PC-9 (cell line): ENCODE results near the gene DNAJC28. TPM values are rescaled to one million over a fixed set of nuclear protein-coding genes. Genes with fewer than 3 reads are reported as not detected.

Experiments
- BruUV-seq: library from RNA; stranded (reverse); fragments of 400-500 nt; replicated peaks from 2 replicates; lab custom pipeline; 2021; lab: Mats Ljungman, UMichigan
- CTCF ChIA-PET: fragments of 300-600 bp; sonication (Branson Sonifier 250); formaldehyde crosslinking; loops from one replicate; lab custom pipeline; 2022; ENCODE audit warnings: antibody characterized with exemption; lab: Charles Lee
- POLR2A ChIA-PET: fragments of 300-600 bp; sonication (Branson Sonifier 250); formaldehyde crosslinking; loops from one replicate; lab custom pipeline; 2022; ENCODE audit warnings: antibody characterized with exemption; ENCODE audit not compliant: unreplicated experiment; lab: Charles Lee
- DNase-seq, 2 experiments: peaks; one replicate each; pipeline versions ENCODE4 v3.0.0 to v3.0.0-alpha.2; 2015 to 2022; ENCODE audit warnings: mixed read lengths in 1 of 2
- H2AFZ ChIP-seq: fragments of 200-600 bp; sonication (generic); 2 replicates; pipeline ENCODE4 v1.8.1; 2017; ENCODE audit warnings: antibody characterized with exemption
- H3F3A ChIP-seq: fragments of 200-600 bp; sonication (generic); 2 replicates; pipeline ENCODE4 v1.8.1; 2017; ENCODE audit warnings: antibody characterized with exemption, mild to moderate bottlenecking, low read depth; ENCODE audit not compliant: insufficient read depth
- H3K27ac ChIP-seq: fragments of 200-600 bp; sonication (generic); 2 replicates; pipeline ENCODE4 v1.6.1; 2016; ENCODE audit warnings: mixed run types
- H3K27me3 ChIP-seq: fragments of 200-600 bp; sonication (generic); 2 replicates; pipeline ENCODE4 v1.6.1; 2016; ENCODE audit warnings: low read depth, mixed run types; ENCODE audit not compliant: insufficient read depth
- H3K36me3 ChIP-seq: fragments of 200-600 bp; sonication (generic); 2 replicates; pipeline ENCODE4 v1.6.1; 2016; ENCODE audit warnings: low read depth, mixed run types
- H3K4me1 ChIP-seq: fragments of 200-600 bp; sonication (generic); replicated peaks from 2 replicates; pipeline ENCODE4 v1.6.1; 2016; ENCODE audit warnings: mixed run types; ENCODE audit not compliant: insufficient read depth
- H3K4me2 ChIP-seq: fragments of 200-600 bp; sonication (generic); 2 replicates; pipeline ENCODE4 v1.6.1; 2017; ENCODE audit warnings: mixed run types
- H3K4me3 ChIP-seq: fragments of 200-600 bp; sonication (generic); 2 replicates; pipeline ENCODE4 v1.6.1; 2016; ENCODE audit warnings: mixed run types
- H3K79me2 ChIP-seq: fragments of 200-600 bp; sonication (generic); 2 replicates; pipeline ENCODE4 v1.6.1; 2017; ENCODE audit warnings: low read depth, mixed run types
- H3K9me2 ChIP-seq: fragments of 200-600 bp; sonication (generic); 2 replicates; pipeline ENCODE4 v1.8.1; 2017; ENCODE audit warnings: mild to moderate bottlenecking; ENCODE audit not compliant: insufficient read depth
- H3K9me3 ChIP-seq: fragments of 200-600 bp; sonication (generic); 2 replicates; pipeline ENCODE4 v1.8.1; 2016; ENCODE audit warnings: low read depth; ENCODE audit not compliant: insufficient read depth
- H4K20me1 ChIP-seq: fragments of 200-600 bp; sonication (generic); 2 replicates; pipeline ENCODE4 v1.8.1; 2017; ENCODE audit not compliant: insufficient read depth
- CTCF ChIP-seq: fragments of 200-600 bp; sonication (generic); conservative IDR thresholded peaks from 2 replicates; pipeline ENCODE4 v1.6.1; 2017; ENCODE audit warnings: mixed run types, antibody characterized with exemption, mild to moderate bottlenecking, moderate library complexity
- EZH2 ChIP-seq: fragments of 200-600 bp; sonication (generic); IDR thresholded peaks from 2 replicates; pipeline ENCODE4 v1.8.0; 2017; ENCODE audit warnings: antibody characterized with exemption, low read depth
- intact Hi-C: fragments of 100-400 bp; cut with micrococcal nuclease; formaldehyde crosslinking; loops from one replicate; pipeline ENCODE4 v1.10.0; 2022; ENCODE audit not compliant: unreplicated experiment
- total RNA-seq: library from RNA; stranded (reverse); gene quantifications from 2 replicates; pipeline ENCODE4 v1.2.3, GENCODE V29; 2021

Gene DNAJC28
- total RNA-seq, 1 experiment from 2014 or later = 1.1 TPM

DNA sequence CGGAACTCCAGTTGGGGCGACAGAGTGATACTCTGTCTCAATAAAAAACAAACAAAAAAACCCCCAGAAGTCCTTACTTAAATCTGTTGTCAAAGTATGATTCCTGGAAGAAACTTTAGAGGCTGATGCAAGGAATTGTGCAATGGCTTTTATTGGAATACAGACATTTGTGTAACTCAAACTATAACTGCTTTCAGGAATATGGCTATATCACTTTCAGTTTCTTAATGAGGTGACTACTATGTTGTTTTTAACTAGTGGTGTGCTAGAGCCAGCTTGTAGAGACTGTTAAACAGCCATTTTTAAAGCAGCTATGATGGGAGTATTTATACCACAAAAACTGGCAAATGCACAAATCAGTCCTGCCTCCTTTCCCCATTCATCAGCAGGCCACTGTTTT lies 22.7 kb upstream of the DNAJC28 start:
- no peaks in the 10 kb centered on the region for H3K4me1 ChIP-seq
- H3K27ac ChIP-seq = no peak overlapping the region
- H3K36me3 ChIP-seq = peaks cover 7% of the 10 kb centered on the region; the same call in 1 of the 2 replicates
- H4K20me1 ChIP-seq = no peaks in the 10 kb centered on the region
- no peak overlapping the region for H3K4me3 ChIP-seq
- intact Hi-C loops = no loop called here
- no peaks in the 10 kb centered on the region for H3K27me3 ChIP-seq
- no peak overlapping the region for H3K4me2 ChIP-seq
- POLR2A ChIA-PET = no interaction called here
- no peaks in the 10 kb centered on the region for H3K79me2 ChIP-seq
- no peak for DNase-seq
- H3K9me3 ChIP-seq = no peaks in the 10 kb centered on the region
- BruUV-seq = no TSS peak
- H2AFZ ChIP-seq = no peak overlapping the region
- H3K9me2 ChIP-seq = no peaks in the 10 kb centered on the region
- H3F3A ChIP-seq = no peaks in the 10 kb centered on the region
- CTCF ChIA-PET = no interaction called here
- no peak for TF ChIP-seq CTCF
- TF ChIP-seq EZH2 = no peak

GRCh38 chr21:33512481-33512880 lies 21.0 kb upstream of the DNAJC28 start:
- intact Hi-C loops = no loop called here
- H2AFZ ChIP-seq = no peak overlapping the region
- ChIA-PET CTCF (no interaction called here), POLR2A (no interaction called here)
- peaks cover 7% of the 10 kb centered on the region; the same call in 1 of the 2 replicates for H3K36me3 ChIP-seq
- no peak overlapping the region for H3K4me3 ChIP-seq
- H3K79me2 ChIP-seq = no peaks in the 10 kb centered on the region
- TF ChIP-seq EZH2 (no peak), CTCF (no peak)
- no peaks in the 10 kb centered on the region for H3K9me3 ChIP-seq
- H3K27me3 ChIP-seq = no peaks in the 10 kb centered on the region
- no TSS peak for BruUV-seq
- H3K9me2 ChIP-seq = no peaks in the 10 kb centered on the region
- no peak overlapping the region for H3K27ac ChIP-seq
- no peak overlapping the region for H3K4me2 ChIP-seq
- H3K4me1 ChIP-seq = no peaks in the 10 kb centered on the region
- no peak for DNase-seq
- H3F3A ChIP-seq = no peaks in the 10 kb centered on the region
- no peaks in the 10 kb centered on the region for H4K20me1 ChIP-seq

GRCh38 chr21:33511639-33512038 lies 20.1 kb upstream of the DNAJC28 start:
- no peak for DNase-seq
- Histone ChIP-seq H2AFZ (no peak overlapping the region), H3K36me3 (no peaks in the 10 kb centered on the region; the same call in 1 of the 2 replicates), H4K20me1 (no peaks in the 10 kb centered on the region), H3K4me1 (no peaks in the 10 kb centered on the region), H3K4me2 (no peak overlapping the region), H3F3A (no peaks in the 10 kb centered on the region), H3K79me2 (no peaks in the 10 kb centered on the region), H3K27ac (no peak overlapping the region), H3K27me3 (no peaks in the 10 kb centered on the region), H3K9me2 (no peaks in the 10 kb centered on the region), H3K9me3 (no peaks in the 10 kb centered on the region), H3K4me3 (no peak overlapping the region)
- ChIA-PET POLR2A (no interaction called here), CTCF (no interaction called here)
- BruUV-seq = no TSS peak
- TF ChIP-seq EZH2 (no peak), CTCF (no peak)
- intact Hi-C loops = no loop called here
